IPS DF 6.9 (cell line): ENCODE results near the gene POLR2L.

Experiments used
- DNase-seq: peaks from one replicate; pipeline ENCODE4 v3.0.0-alpha.2; 2013; ENCODE audit warnings: low read depth, low spot score
- H3K27ac ChIP-seq: one replicate; pipeline ENCODE4 v1.5.1; 2013; ENCODE audit warnings: low read length, control low read depth
- H3K27me3 ChIP-seq: 2 replicates; pipeline ENCODE4 v1.6.1; 2013; ENCODE audit warnings: mild to moderate bottlenecking, low read length; ENCODE audit not compliant: control insufficient read depth, insufficient read depth
- H3K36me3 ChIP-seq: 2 replicates; pipeline ENCODE4 v1.6.1; 2013; ENCODE audit warnings: low read length; ENCODE audit not compliant: control insufficient read depth, insufficient read depth
- H3K4me1 ChIP-seq: 2 replicates; pipeline ENCODE4 v1.6.1; 2013; ENCODE audit warnings: low read length; ENCODE audit not compliant: control insufficient read depth, insufficient read depth
- H3K4me3 ChIP-seq: 2 replicates; pipeline ENCODE4 v1.5.1; 2013; ENCODE audit warnings: mild to moderate bottlenecking, low read length
- H3K9me3 ChIP-seq: 2 replicates; pipeline ENCODE4 v1.6.1; 2013; ENCODE audit warnings: low read length, inconsistent platforms; ENCODE audit not compliant: control insufficient read depth, insufficient read depth
- WGBS: extraction: QIAGEN DNeasy Blood & Tissue Kit; methylation state at CpG from one replicate; pipeline ENCODE4 v1.1.7; 2013; ENCODE audit warnings: mixed read lengths, missing lambda C conversion rate; ENCODE audit not compliant: insufficient read length, insufficient coverage; 5-methylcytosine and 5-hydroxymethylcytosine counted together

The POLR2L gene

GRCh38 chr11:862696-863022 is 20.3 kb upstream of the POLR2L start:
- peaks cover 13% of the 10 kb centered on the region for H3K4me1 ChIP-seq

DNA sequence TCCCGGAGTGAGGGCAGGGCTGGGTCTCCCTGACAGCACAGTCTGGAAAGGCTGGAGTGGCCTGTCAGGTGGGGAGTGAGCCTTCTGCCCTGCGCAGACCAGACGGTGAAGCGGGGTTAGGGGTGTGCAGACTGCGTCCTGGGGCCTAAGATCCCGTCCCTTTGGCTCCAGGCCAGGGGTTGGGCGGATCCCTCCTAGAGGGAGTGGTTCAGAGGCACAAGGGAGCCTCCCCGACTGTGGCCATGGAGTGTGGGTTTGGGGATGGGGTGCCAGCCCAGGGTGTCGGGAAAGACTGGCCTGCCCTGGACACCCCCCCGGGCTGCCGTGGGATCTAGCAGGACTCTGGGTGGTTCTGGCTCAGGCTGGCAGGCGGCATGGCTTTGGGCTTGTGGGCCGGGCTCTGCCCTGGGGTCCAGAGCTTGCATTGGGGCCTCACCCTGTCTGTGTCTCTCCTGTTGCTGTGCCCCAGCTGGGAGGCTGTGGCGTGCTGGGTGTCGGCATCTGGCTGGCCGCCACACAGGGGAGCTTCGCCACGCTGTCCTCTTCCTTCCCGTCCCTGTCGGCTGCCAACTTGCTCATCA is 19.8 kb upstream of the POLR2L start:
- peaks cover 6% of the 10 kb centered on the region; the same call in 1 of the 2 replicates for H3K36me3 ChIP-seq
- DNase-seq = no peak
- no peak overlapping the region for H3K4me3 ChIP-seq
- H3K27ac ChIP-seq = no peak overlapping the region
- WGBS = no CpG with 5 or more reads among the region's 20 CpGs
- no peaks in the 10 kb centered on the region for H3K27me3 ChIP-seq
- H3K9me3 ChIP-seq = no peaks in the 10 kb centered on the region
- H3K4me1 ChIP-seq = peaks cover 13% of the 10 kb centered on the region

More at GRCh38 chr11:862696-863022, 20.3 kb upstream of the POLR2L start:
- WGBS = no CpG with 5 or more reads among the region's 12 CpGs
- Histone ChIP-seq H3K36me3 (peaks cover 6% of the 10 kb centered on the region; the same call in 1 of the 2 replicates), H3K27me3 (no peaks in the 10 kb centered on the region), H3K27ac (no peak overlapping the region), H3K4me3 (no peak overlapping the region), H3K9me3 (no peaks in the 10 kb centered on the region)
- DNase-seq = no peak

- no peaks in the 10 kb centered on the region for H3K27me3 ChIP-seq
- DNase-seq = no peak
These were observed 18.8 kb upstream of the POLR2L start for GRCh38 chr11:861105-861479.

DNA sequence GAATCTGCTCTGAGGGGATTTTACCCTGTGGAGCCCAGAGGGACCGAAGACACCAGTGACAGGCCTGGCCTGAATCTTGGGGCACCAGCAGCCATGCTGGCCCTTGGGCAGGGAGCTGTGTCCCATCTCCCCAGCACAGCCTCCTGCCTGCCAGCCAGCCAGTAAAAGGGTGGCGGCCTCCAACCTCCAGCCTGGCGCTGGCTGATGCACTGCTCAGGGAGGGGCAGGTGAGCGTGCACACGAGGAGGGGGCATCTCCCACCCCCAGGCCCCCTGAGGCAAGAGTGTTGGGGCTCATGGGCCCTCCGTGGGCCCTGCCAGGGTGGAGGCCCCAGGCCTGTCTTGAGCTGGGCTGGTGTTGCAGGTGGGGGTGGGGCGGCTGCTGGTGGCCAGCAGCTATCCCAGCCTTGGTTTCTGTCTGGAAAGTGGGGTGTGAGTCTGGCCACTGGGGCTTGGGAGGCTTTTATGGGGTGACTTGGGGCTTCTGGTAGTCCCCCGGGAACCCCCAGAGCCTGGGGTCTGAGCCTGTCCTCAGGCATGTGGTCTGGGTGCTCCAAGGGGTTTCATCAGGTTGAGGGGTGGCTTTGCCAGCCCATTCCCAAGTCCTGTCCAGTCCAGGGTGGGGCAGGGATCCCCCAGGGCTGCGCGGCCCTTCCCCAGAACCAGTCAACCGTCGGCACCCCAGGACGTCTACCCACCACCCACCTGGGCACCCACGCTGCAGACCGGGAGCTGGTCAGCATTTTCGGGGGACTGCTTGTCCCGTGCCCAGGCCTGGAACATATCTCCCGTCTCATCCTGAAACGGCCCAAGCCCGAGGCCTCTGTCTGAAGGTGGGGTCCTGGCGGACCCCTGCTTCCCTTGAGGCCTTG is 18.1 kb upstream of the POLR2L start:
- Histone ChIP-seq H3K4me3 (no peak overlapping the region), H3K4me1 (peaks cover 15% of the 10 kb centered on the region), H3K27ac (no peak overlapping the region), H3K36me3 (peaks cover 1% of the 10 kb centered on the region; the same call in 1 of the 2 replicates), H3K9me3 (no peaks in the 10 kb centered on the region), H3K27me3 (no peaks in the 10 kb centered on the region)
- WGBS = no CpG with 5 or more reads among the region's 21 CpGs
- no peak for DNase-seq

More at GRCh38 chr11:861105-861479, 18.8 kb upstream of the POLR2L start:
- Histone ChIP-seq H3K27ac (no peak overlapping the region), H3K4me3 (no peak overlapping the region), H3K4me1 (peaks cover 15% of the 10 kb centered on the region), H3K9me3 (no peaks in the 10 kb centered on the region), H3K36me3 (peaks cover 6% of the 10 kb centered on the region; the same call in 1 of the 2 replicates)
- no CpG with 5 or more reads among the region's 14 CpGs for WGBS

DNA sequence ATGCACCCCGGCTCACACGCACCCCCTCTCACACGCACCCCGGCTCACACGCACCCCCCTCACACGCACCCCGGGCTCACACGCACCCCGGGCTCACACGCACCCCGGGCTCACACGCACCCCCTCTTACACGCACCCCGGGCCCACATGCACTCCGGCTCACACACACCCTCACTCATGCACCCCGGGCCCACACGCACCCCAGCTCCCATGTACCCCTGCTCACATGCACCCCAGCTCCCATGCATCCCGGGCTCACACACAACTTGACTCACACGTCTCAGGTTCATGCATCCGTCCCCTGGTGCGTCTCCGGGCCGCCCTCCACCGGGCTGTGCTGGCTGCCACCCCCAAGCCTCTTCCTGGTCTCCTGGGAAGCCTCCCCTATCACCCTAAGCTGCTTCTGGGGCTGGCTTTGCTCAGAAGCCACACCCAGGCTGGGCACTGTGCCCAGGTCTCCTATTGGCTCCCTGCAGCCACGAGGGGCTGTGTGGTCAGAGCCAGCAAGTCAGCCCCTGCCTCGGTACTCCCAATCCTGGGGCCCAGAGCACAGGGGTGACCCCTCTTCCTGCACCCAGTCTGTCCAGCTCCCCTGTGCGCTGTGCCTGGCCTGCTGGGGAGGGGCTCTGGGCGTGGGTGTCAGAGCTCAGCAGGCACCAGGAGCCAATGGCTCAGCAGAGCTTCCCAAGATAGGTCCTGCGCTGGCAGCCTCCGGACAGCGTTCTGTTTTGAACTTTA is 17.2 kb upstream of the POLR2L start:
- no peak overlapping the region for H3K27ac ChIP-seq
- no peaks in the 10 kb centered on the region for H3K9me3 ChIP-seq
- H3K27me3 ChIP-seq = no peaks in the 10 kb centered on the region
- H3K4me3 ChIP-seq = no peak overlapping the region
- no peaks in the 10 kb centered on the region; the same call in 1 of the 2 replicates for H3K36me3 ChIP-seq
- no CpG with 5 or more reads among the region's 31 CpGs for WGBS
- no peak for DNase-seq
- peaks cover 16% of the 10 kb centered on the region for H3K4me1 ChIP-seq

DNA sequence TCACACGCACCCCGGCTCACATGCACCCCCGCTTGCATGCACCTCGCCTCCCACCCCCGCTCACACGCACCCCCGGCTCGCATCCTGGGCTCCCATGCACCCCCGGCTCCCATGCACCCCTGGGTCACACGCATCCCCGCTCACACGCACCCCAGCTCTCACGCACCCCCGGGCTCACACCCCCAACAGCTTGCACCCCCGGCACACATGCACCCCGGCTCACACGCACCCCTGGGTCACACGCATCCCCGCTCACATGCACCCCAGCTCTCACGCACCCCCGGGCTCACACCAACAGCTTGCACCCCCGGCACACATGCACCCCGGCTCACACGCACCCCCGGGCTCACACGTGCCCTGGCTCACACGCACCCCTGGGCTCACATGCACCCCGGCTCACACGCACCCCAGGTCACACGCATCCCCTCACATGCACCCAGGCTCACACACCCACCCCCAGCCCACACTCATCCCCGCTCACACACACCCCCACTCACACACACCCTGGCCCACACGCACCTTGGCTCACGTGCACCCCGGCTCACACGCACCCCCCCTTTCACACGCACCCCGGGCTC is 16.5 kb upstream of the POLR2L start:
- 100% methylated on average over 1 of the region's 37 CpGs for WGBS
- Histone ChIP-seq H3K9me3 (no peaks in the 10 kb centered on the region), H3K4me3 (no peak overlapping the region), H3K27ac (no peak overlapping the region), H3K4me1 (peaks cover 16% of the 10 kb centered on the region), H3K27me3 (no peaks in the 10 kb centered on the region), H3K36me3 (no peaks in the 10 kb centered on the region; the same call in 1 of the 2 replicates)
- no peak for DNase-seq

- no CpG with 5 or more reads among the region's 27 CpGs for WGBS
- H3K9me3 ChIP-seq = no peaks in the 10 kb centered on the region
These were observed 15.9 kb upstream of the POLR2L start for GRCh38 chr11:858053-858761.

DNA sequence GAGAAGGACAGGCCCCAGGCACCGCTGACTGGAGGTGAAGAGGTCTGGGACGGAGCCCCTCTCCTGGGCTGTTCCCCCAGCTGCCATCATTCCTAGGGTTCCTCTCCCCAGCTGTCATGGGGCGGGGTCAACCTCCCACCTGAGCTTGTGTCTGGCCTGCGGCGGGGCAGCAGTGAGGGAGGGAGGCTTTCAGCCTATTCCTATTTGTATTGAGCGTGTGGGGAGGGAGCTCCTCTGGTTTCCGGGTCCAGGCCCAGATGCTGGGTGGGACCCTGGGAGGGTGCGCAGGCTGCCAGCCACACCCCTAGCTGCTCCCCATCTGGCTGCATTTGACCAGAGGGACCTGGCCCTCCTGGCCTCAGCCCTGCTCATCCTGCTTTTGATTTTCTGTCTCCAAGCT is 14.1 kb upstream of the POLR2L start:
- H3K36me3 ChIP-seq = no peaks in the 10 kb centered on the region; the same call in 1 of the 2 replicates
- DNase-seq = no peak
- no peak overlapping the region for H3K27ac ChIP-seq
- no CpG with 5 or more reads among the region's 8 CpGs for WGBS
- no peak overlapping the region for H3K4me3 ChIP-seq
- H3K27me3 ChIP-seq = no peaks in the 10 kb centered on the region
- peaks cover 4% of the 10 kb centered on the region for H3K4me1 ChIP-seq
- H3K9me3 ChIP-seq = no peaks in the 10 kb centered on the region

More at GRCh38 chr11:858053-858761, 15.9 kb upstream of the POLR2L start:
- Histone ChIP-seq H3K36me3 (no peaks in the 10 kb centered on the region; the same call in 1 of the 2 replicates), H3K4me1 (peaks cover 14% of the 10 kb centered on the region), H3K27me3 (no peaks in the 10 kb centered on the region), H3K4me3 (no peak overlapping the region), H3K27ac (no peak overlapping the region)
- no peak for DNase-seq

- no peak for DNase-seq
- no peaks in the 10 kb centered on the region for H3K9me3 ChIP-seq
- no peaks in the 10 kb centered on the region; the same call in 1 of the 2 replicates for H3K36me3 ChIP-seq
- H3K4me3 ChIP-seq = no peak overlapping the region
- H3K27ac ChIP-seq = no peak overlapping the region
- WGBS = no CpG with 5 or more reads among the region's 12 CpGs
- H3K4me1 ChIP-seq = peaks cover 8% of the 10 kb centered on the region
- H3K27me3 ChIP-seq = no peaks in the 10 kb centered on the region
These were observed 13.5 kb upstream of the POLR2L start for GRCh38 chr11:855796-856195.

DNA sequence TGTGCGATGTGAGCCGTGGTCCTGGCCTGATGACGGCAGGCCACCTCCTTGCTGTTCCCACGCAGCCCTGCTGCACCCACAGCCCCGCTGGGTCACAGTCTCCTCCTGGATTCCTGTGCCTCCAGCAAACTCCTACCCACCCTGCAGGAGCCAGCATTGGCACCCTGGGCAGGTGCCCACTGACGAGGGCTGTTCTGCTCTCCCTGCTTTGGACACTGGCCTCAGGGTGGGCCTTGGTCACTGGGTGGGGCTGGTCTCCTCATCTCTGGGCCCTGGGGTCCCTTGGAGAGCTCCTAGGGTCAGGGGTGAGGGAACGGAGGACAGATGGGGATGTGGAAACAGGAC is 13.0 kb upstream of the POLR2L start:
- WGBS = no CpG with 5 or more reads among the region's 7 CpGs

More for the DNA sequence above, 13.0 kb upstream of the POLR2L start:
- Histone ChIP-seq H3K27me3 (no peaks in the 10 kb centered on the region), H3K27ac (no peak overlapping the region), H3K36me3 (no peaks in the 10 kb centered on the region; the same call in 1 of the 2 replicates), H3K4me1 (peaks cover 8% of the 10 kb centered on the region), H3K9me3 (no peaks in the 10 kb centered on the region), H3K4me3 (no peak overlapping the region)
- no peak for DNase-seq
